Peyer's patch (tissue), 4 donors: ENCODE measurements around the gene CRY2.

Experiments used
- POLR2A ChIP-seq, 2 donors: fragments of 450-650 bp; IDR thresholded peaks; one replicate each; pipeline ENCODE4 v1.5.1; 2017; ENCODE audit warnings: antibody characterized with exemption in 2 of 2, mild to moderate bottlenecking in 2 of 2, moderate library complexity in 2 of 2
- TF ChIP-seq, protein P1 (sequence below), 6 experiments: fragments of 450-650 bp in 4 of 6; fragments of 200-600 bp in 2 of 6; sonication (generic) in 1 of 6; IDR thresholded peaks; one replicate each; pipeline ENCODE4 v1.5.1; 2017 to 2019; ENCODE audit warnings: antibody characterized with exemption in 6 of 6, mild to moderate bottlenecking in 3 of 6, moderate library complexity in 1 of 6

DNA sequence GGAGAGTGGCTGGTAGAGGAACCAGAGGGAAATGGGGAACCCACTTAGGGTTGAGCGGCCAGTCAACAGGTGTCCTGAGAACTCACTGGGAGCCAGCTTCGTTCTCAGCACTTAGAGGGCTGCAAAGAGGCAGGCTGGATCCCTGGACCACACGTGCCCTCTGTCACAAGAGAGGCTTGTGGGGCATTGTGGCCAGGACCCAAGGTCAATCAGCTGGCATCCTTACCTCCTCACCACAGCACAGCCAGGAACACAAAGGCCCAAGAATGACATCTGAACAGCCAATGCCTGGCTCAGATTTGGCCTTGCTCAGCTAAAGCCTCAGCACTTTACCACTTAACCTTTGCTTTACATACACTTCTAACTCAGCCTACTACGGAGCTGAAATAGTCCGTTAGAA lies 45.6 kb downstream of the CRY2 start:
- TF ChIP-seq, protein P1, sequence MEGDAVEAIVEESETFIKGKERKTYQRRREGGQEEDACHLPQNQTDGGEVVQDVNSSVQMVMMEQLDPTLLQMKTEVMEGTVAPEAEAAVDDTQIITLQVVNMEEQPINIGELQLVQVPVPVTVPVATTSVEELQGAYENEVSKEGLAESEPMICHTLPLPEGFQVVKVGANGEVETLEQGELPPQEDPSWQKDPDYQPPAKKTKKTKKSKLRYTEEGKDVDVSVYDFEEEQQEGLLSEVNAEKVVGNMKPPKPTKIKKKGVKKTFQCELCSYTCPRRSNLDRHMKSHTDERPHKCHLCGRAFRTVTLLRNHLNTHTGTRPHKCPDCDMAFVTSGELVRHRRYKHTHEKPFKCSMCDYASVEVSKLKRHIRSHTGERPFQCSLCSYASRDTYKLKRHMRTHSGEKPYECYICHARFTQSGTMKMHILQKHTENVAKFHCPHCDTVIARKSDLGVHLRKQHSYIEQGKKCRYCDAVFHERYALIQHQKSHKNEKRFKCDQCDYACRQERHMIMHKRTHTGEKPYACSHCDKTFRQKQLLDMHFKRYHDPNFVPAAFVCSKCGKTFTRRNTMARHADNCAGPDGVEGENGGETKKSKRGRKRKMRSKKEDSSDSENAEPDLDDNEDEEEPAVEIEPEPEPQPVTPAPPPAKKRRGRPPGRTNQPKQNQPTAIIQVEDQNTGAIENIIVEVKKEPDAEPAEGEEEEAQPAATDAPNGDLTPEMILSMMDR (IDR thresholded peaks at IDR 0.05), result no peak
- TF ChIP-seq POLR2A (IDR thresholded peaks at IDR 0.05), result no peak
